H9 (cell line): ENCODE data around the gene SPDL1. TPM values are rescaled to one million over a fixed set of nuclear protein-coding genes. Genes with fewer than 3 reads are reported as not detected.

Experiments used
- DNase-seq: peaks from one replicate; pipeline ENCODE4 v3.0.0-alpha.2; 2017
- H2AFZ ChIP-seq: one replicate; pipeline ENCODE4 v1.6.1; 2013; ENCODE audit warnings: mild to moderate bottlenecking, low read length, control low read depth, moderate library complexity
- H2AK5ac ChIP-seq: 2 replicates; pipeline ENCODE4 v1.6.1; 2013; ENCODE audit warnings: low read length, control low read depth, mixed read lengths; ENCODE audit not compliant: insufficient read length
- H2BK120ac ChIP-seq: one replicate; pipeline ENCODE4 v1.6.1; 2013; ENCODE audit warnings: low read depth, mild to moderate bottlenecking, low read length, control low read depth, inconsistent platforms; ENCODE audit not compliant: poor library complexity, severe bottlenecking
- H2BK12ac ChIP-seq: 2 replicates; pipeline ENCODE4 v1.6.1; 2013; ENCODE audit warnings: low read length, control low read depth, mixed read lengths, low read depth; ENCODE audit not compliant: insufficient read length
- H2BK15ac ChIP-seq: 2 replicates; pipeline ENCODE4 v1.6.1; 2013; ENCODE audit warnings: low read depth, low read length, control low read depth
- H2BK20ac ChIP-seq: one replicate; pipeline ENCODE4 v1.6.1; 2013; ENCODE audit warnings: low read depth, mild to moderate bottlenecking, low read length, control low read depth, inconsistent platforms; ENCODE audit not compliant: poor library complexity, severe bottlenecking
- H2BK5ac ChIP-seq: 2 replicates; pipeline ENCODE4 v1.6.1; 2013; ENCODE audit warnings: low read length, control low read depth, mixed read lengths; ENCODE audit not compliant: insufficient read length
- H3K14ac ChIP-seq: 2 replicates; pipeline ENCODE4 v1.6.1; 2013; ENCODE audit warnings: low read length, control low read depth; ENCODE audit not compliant: insufficient read depth
- H3K18ac ChIP-seq: 2 replicates; pipeline ENCODE4 v1.6.1; 2013; ENCODE audit warnings: low read depth, mild to moderate bottlenecking, mixed read lengths, low read length, control low read depth; ENCODE audit not compliant: insufficient read length
- H3K23ac ChIP-seq: 2 replicates; pipeline ENCODE4 v1.6.1; 2013; ENCODE audit warnings: low read length, control low read depth, mixed read lengths, low read depth; ENCODE audit not compliant: insufficient read length
- H3K23me2 ChIP-seq: 2 replicates; pipeline ENCODE4 v1.6.1; 2013; ENCODE audit warnings: low read depth, mild to moderate bottlenecking, mixed read lengths, low read length, control low read depth; ENCODE audit not compliant: insufficient read length, poor library complexity, severe bottlenecking
- H3K27ac ChIP-seq: 2 replicates; pipeline ENCODE4 v1.5.1; 2013; ENCODE audit warnings: low read length, control low read depth, mixed read lengths, low read depth; ENCODE audit not compliant: insufficient read length
- H3K27me3 ChIP-seq: 2 replicates; pipeline ENCODE4 v1.6.1; 2013; ENCODE audit warnings: low read length, control low read depth, inconsistent platforms; ENCODE audit not compliant: insufficient read depth
- H3K4ac ChIP-seq: 2 replicates; pipeline ENCODE4 v1.6.1; 2013; ENCODE audit warnings: low read depth, mild to moderate bottlenecking, control low read depth, inconsistent platforms, low read length, moderate library complexity
- H3K4me1 ChIP-seq: 2 replicates; pipeline ENCODE4 v1.6.1; 2013; ENCODE audit warnings: low read length, control low read depth, inconsistent platforms; ENCODE audit not compliant: insufficient read depth
- H3K4me2 ChIP-seq: 2 replicates; pipeline ENCODE4 v1.6.1; 2013; ENCODE audit warnings: low read length, control low read depth, mixed read lengths; ENCODE audit not compliant: insufficient read length, insufficient read depth
- H3K56ac ChIP-seq: 2 replicates; pipeline ENCODE4 v1.6.1; 2013; ENCODE audit warnings: low read depth, mild to moderate bottlenecking, mixed read lengths, low read length, control low read depth; ENCODE audit not compliant: insufficient read length
- H3K79me1 ChIP-seq: 2 replicates; pipeline ENCODE4 v1.6.1; 2013; ENCODE audit warnings: low read depth, mild to moderate bottlenecking, moderate library complexity, low read length, control low read depth, inconsistent platforms; ENCODE audit not compliant: insufficient read depth, poor library complexity, severe bottlenecking
- H3K79me2 ChIP-seq: 2 replicates; pipeline ENCODE4 v1.6.1; 2013; ENCODE audit warnings: low read length, control low read depth, inconsistent platforms; ENCODE audit not compliant: insufficient read depth
- H3K9ac ChIP-seq: 2 replicates; pipeline ENCODE4 v1.6.1; 2013; ENCODE audit warnings: low read length, control low read depth, mixed read lengths; ENCODE audit not compliant: insufficient read length; ENCODE audit errors: extremely low read depth
- H3K9me3 ChIP-seq: one replicate; pipeline ENCODE4 v1.6.1; 2013; ENCODE audit warnings: low read depth, low read length, inconsistent platforms; ENCODE audit not compliant: control insufficient read depth
- H3T11ph ChIP-seq: one replicate; pipeline ENCODE4 v1.6.1; 2013; ENCODE audit warnings: mild to moderate bottlenecking, low read length, control low read depth, inconsistent platforms
- H4K20me1 ChIP-seq: one replicate; pipeline ENCODE4 v1.6.1; 2013; ENCODE audit not compliant: control insufficient read depth, insufficient read length, insufficient read depth
- H4K5ac ChIP-seq: 2 replicates; pipeline ENCODE4 v1.6.1; 2013; ENCODE audit warnings: low read depth, mild to moderate bottlenecking, mixed read lengths, low read length, control low read depth; ENCODE audit not compliant: insufficient read length
- H4K8ac ChIP-seq: replicated peaks from 2 replicates; pipeline ENCODE4 v1.6.1; 2013; ENCODE audit warnings: low read length, control low read depth, mixed read lengths, low read depth; ENCODE audit not compliant: insufficient read length
- H4K91ac ChIP-seq: 2 replicates; pipeline ENCODE4 v1.6.1; 2013; ENCODE audit warnings: low read depth, mild to moderate bottlenecking, moderate library complexity, mixed read lengths, low read length, control low read depth; ENCODE audit not compliant: insufficient read length
- H3K27ac Mint-ChIP-seq, 3 experiments: 2 replicates in 2 of 3; 3 replicates in 1 of 3; pipeline ENCODE4 v1.8.0; 2020 to 2021; ENCODE audit warnings: mixed read lengths in 3 of 3, mild to moderate bottlenecking in 1 of 3, moderate library complexity in 1 of 3
- H3K27me3 Mint-ChIP-seq: 2 replicates; pipeline ENCODE4 v1.8.0; 2021; ENCODE audit warnings: low read depth, mild to moderate bottlenecking, moderate library complexity, mixed read lengths
- H3K36me3 Mint-ChIP-seq, 3 experiments: 2 replicates in 2 of 3; 3 replicates in 1 of 3; pipeline ENCODE4 v1.8.0; 2020 to 2021; ENCODE audit warnings: low read depth in 3 of 3, mixed read lengths in 3 of 3; ENCODE audit not compliant: insufficient read depth in 1 of 3
- H3K4me1 Mint-ChIP-seq, 2 experiments: 2 replicates each; pipeline ENCODE4 v1.8.0; 2020; ENCODE audit warnings: mixed read lengths in 2 of 2
- H3K4me3 Mint-ChIP-seq, 2 experiments: 2 replicates in 1 of 2; 3 replicates in 1 of 2; pipeline ENCODE4 v1.8.0; 2020 to 2021; ENCODE audit warnings: mild to moderate bottlenecking in 2 of 2, mixed read lengths in 2 of 2, moderate library complexity in 1 of 2
- H3K9me3 Mint-ChIP-seq, 2 experiments: 2 replicates in 1 of 2; 3 replicates in 1 of 2; pipeline ENCODE4 v1.8.0; 2020; ENCODE audit warnings: mild to moderate bottlenecking in 2 of 2, mixed read lengths in 2 of 2, moderate library complexity in 1 of 2
- WGBS: extraction: QIAGEN DNeasy Blood & Tissue Kit; methylation state at CpG from one replicate; pipeline ENCODE4 v1.1.7; 2013; ENCODE audit warnings: missing lambda C conversion rate, low lambda C conversion rate, mixed read lengths; ENCODE audit not compliant: insufficient read length; ENCODE audit errors: extremely low coverage; 5-methylcytosine and 5-hydroxymethylcytosine counted together
- total RNA-seq: library from RNA; stranded (reverse); gene quantifications from 2 replicates; pipeline ENCODE4 v1.2.1, GENCODE V29; 2021
- TF ChIP-seq, protein P1 (sequence below): fragments of 200-600 bp; sonication (generic); conservative IDR thresholded peaks from 3 replicates; pipeline ENCODE4 v1.8.0; 2021; ENCODE audit warnings: antibody characterized with exemption, mild to moderate bottlenecking

Gene SPDL1
- total RNA-seq, 1 experiment from 2014 or later, result 49.4 TPM

DNA sequence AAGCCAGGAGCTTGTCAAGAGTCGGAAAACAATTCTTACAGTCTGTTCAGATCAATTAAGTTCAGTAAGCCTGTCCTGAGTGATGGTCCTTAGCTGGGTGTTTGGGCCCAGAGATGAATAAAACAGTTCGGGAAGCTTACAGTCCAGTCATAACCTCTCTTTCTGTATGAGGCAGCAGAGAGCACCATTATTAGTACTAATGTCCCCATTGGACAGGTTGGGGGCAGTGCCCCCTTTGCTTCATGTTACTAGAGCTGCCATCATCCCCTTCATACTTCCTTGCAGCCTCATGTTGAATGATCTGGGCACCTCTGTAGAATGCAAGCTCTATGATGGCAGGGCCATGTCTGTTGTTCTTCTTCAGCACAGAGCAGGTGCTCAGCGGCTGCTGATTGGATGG, 63.3 kb downstream of the SPDL1 start:
- Histone ChIP-seq H3K79me1 (no peaks in the 10 kb centered on the region), H3K27me3 (no peaks in the 10 kb centered on the region), H3K79me2 (no peaks in the 10 kb centered on the region), H3K4me2 (no peak overlapping the region), H4K8ac (no peak overlapping the region), H3T11ph (no peak overlapping the region), H3K56ac (no peak overlapping the region), H3K9me3 (no peaks in the 10 kb centered on the region), H2BK120ac (no peak overlapping the region), H3K9ac (no peak overlapping the region), H2AFZ (no peak overlapping the region), H2BK15ac (no peak overlapping the region), H3K4me1 (no peaks in the 10 kb centered on the region), H2BK5ac (no peak overlapping the region), H2BK20ac (no peak overlapping the region), H3K27ac (no peak overlapping the region), H4K91ac (no peak overlapping the region), H2AK5ac (no peak overlapping the region), H3K23ac (no peak overlapping the region), H4K20me1 (no peaks in the 10 kb centered on the region), H3K14ac (no peak overlapping the region), H3K18ac (no peak overlapping the region), H4K5ac (no peak overlapping the region), H3K23me2 (no peaks in the 10 kb centered on the region), H2BK12ac (no peak overlapping the region), H3K4ac (no peak overlapping the region)
- no peak for DNase-seq
- H3K27me3 Mint-ChIP-seq, result no peaks in the 10 kb centered on the region
- WGBS, result no CpG with 5 or more reads among the region's 3 CpGs
- TF ChIP-seq, protein P1, sequence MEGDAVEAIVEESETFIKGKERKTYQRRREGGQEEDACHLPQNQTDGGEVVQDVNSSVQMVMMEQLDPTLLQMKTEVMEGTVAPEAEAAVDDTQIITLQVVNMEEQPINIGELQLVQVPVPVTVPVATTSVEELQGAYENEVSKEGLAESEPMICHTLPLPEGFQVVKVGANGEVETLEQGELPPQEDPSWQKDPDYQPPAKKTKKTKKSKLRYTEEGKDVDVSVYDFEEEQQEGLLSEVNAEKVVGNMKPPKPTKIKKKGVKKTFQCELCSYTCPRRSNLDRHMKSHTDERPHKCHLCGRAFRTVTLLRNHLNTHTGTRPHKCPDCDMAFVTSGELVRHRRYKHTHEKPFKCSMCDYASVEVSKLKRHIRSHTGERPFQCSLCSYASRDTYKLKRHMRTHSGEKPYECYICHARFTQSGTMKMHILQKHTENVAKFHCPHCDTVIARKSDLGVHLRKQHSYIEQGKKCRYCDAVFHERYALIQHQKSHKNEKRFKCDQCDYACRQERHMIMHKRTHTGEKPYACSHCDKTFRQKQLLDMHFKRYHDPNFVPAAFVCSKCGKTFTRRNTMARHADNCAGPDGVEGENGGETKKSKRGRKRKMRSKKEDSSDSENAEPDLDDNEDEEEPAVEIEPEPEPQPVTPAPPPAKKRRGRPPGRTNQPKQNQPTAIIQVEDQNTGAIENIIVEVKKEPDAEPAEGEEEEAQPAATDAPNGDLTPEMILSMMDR, result no peak
- H3K4me3 Mint-ChIP-seq, result no peak overlapping the region
- no peaks in the 10 kb centered on the region for H3K9me3 Mint-ChIP-seq
- H3K27ac Mint-ChIP-seq, result no peak overlapping the region
- peaks cover 23 to 29% of the 10 kb centered on the region in 2 experiments for H3K4me1 Mint-ChIP-seq
- no peaks in the 10 kb centered on the region for H3K36me3 Mint-ChIP-seq
